ENCODE measurements around the gene MYOZ1.

- TF ChIP-seq EZH2phosphoT487 (IDR thresholded peaks at IDR 0.05; ENCODE audit: insufficient read depth, low read depth) (no peak), EZH2 (IDR thresholded peaks at IDR 0.05; ENCODE audit: insufficient read depth, poor library complexity, severe bottlenecking) (no peak)
Measured at GRCh38 chr10:73629165-73629564, 12.1 kb downstream of the MYOZ1 start.
